Common myeloid progenitor, CD34-positive (primary cell): ENCODE measurements around the gene SPAG9.
A peak's percentile ranks its signal among the peaks of the same experiment; 100 is the strongest.

ENCODE experiments used
- CTCF ChIA-PET: fragments of 350-600 bp; sonication (Branson Sonifier 250); formaldehyde crosslinking; loops from one replicate; lab custom pipeline; 2021; ENCODE audit warnings: antibody characterized with exemption; lab: Charles Lee
- POLR2A ChIA-PET: fragments of 350-600 bp; sonication (Branson Sonifier 250); formaldehyde crosslinking; loops from one replicate; lab custom pipeline; 2021; ENCODE audit warnings: antibody characterized with exemption; lab: Charles Lee
- DNase-seq, 3 donors: peaks; one replicate each; pipeline versions ENCODE4 v3.0.0 to v3.0.0-alpha.2; 2013
- H3K27ac ChIP-seq, 2 experiments: 1 replicate in 1 of 2; 2 replicates in 1 of 2; pipeline ENCODE4 v1.7.0; 2013; ENCODE audit warnings: inconsistent platforms in 2 of 2, low read length in 2 of 2, mild to moderate bottlenecking in 2 of 2, low read depth in 1 of 2, moderate library complexity in 1 of 2; ENCODE audit not compliant: severe bottlenecking in 2 of 2, insufficient read depth in 1 of 2, poor library complexity in 1 of 2
- H3K27me3 ChIP-seq, 5 experiments: replicated peaks in 2 of 5; 1 replicate in 3 of 5; 2 replicates in 2 of 5; pipeline versions ENCODE4 v1.6.1 to v1.7.0; 2013; ENCODE audit warnings: low read length in 4 of 5, mild to moderate bottlenecking in 2 of 5, moderate library complexity in 2 of 5, inconsistent platforms in 1 of 5; ENCODE audit not compliant: insufficient read depth in 5 of 5, control insufficient read depth in 4 of 5
- H3K36me3 ChIP-seq, 4 experiments: 1 replicate in 2 of 4; 2 replicates in 2 of 4; pipeline versions ENCODE4 v1.6.1 to v1.7.0; 2013; ENCODE audit warnings: low read length in 3 of 4, control low read depth in 1 of 4, mild to moderate bottlenecking in 1 of 4; ENCODE audit not compliant: control insufficient read depth in 4 of 4, insufficient read depth in 4 of 4
- H3K4me1 ChIP-seq, 4 experiments: 1 replicate in 3 of 4; 2 replicates in 1 of 4; pipeline versions ENCODE4 v1.6.1 to v1.7.1; 2013; ENCODE audit warnings: low read length in 3 of 4, mild to moderate bottlenecking in 3 of 4, control low read depth in 1 of 4, inconsistent platforms in 1 of 4, moderate library complexity in 1 of 4; ENCODE audit not compliant: control insufficient read depth in 4 of 4, insufficient read depth in 4 of 4; ENCODE audit errors: control extremely low read depth in 1 of 4
- H3K4me3 ChIP-seq, 7 experiments: 1 replicate in 4 of 7; 2 replicates in 3 of 7; pipeline versions ENCODE4 v1.5.1 to v1.7.0; 2013; ENCODE audit warnings: mild to moderate bottlenecking in 7 of 7, low read length in 6 of 7, moderate library complexity in 6 of 7, inconsistent platforms in 2 of 7, low read depth in 2 of 7, control low read depth in 1 of 7; ENCODE audit not compliant: insufficient read depth in 4 of 7, control insufficient read depth in 1 of 7; ENCODE audit errors: extremely low read depth in 1 of 7
- H3K9me3 ChIP-seq, 5 experiments: 1 replicate in 4 of 5; 2 replicates in 1 of 5; pipeline versions ENCODE4 v1.6.1 to v1.7.1; 2013; ENCODE audit warnings: low read length in 4 of 5, mild to moderate bottlenecking in 2 of 5, inconsistent platforms in 1 of 5, low read depth in 1 of 5, moderate library complexity in 1 of 5; ENCODE audit not compliant: control insufficient read depth in 4 of 5, insufficient read depth in 2 of 5; ENCODE audit errors: control extremely low read depth in 1 of 5
- WGBS: methylation state at CpG from one replicate; pipeline ENCODE4 v1.1.5; 2013; ENCODE audit not compliant: insufficient coverage; 5-methylcytosine and 5-hydroxymethylcytosine counted together

SPAG9 gene

GRCh38 chr17:50976951-50977472 lies 143.7 kb downstream of the SPAG9 start:
- POLR2A ChIA-PET, result interaction anchor here (0.6 to 0.7 kb wide), 2 partner anchors 81 to 124 kb away, joined by 3 to 4 read pairs; no protein-coding TSS in a partner anchor
- Histone ChIP-seq H3K9me3 (no peaks in the 10 kb centered on the region), H3K36me3 (peaks cover 22 to 71% (median 39%) of the 10 kb centered on the region in 4 experiments), H3K4me3 (no peak overlapping the region), H3K27me3 (no peaks in the 10 kb centered on the region), H3K27ac (peak overlapping the region in 1 of 2 experiments; percentile 43), H3K4me1 (peaks cover 0 to 12% (median 5%) of the 10 kb centered on the region in 4 experiments)
- CTCF ChIA-PET, result interaction anchor here (0.7 to 1.3 kb wide), 7 partner anchors 15 to 271 kb away, joined by 3 to 4 read pairs (median 3); no protein-coding TSS in a partner anchor
- peak in 1 of 3 donors; percentile 16 for DNase-seq
- WGBS, result 37% methylated on average over 2 of the region's 2 CpGs

- ChIA-PET CTCF (interaction anchor here (1.0 to 1.2 kb wide), 4 partner anchors 9 to 179 kb away, joined by 3 to 5 read pairs (median 4); partner anchors contain the start of gene NME1), POLR2A (no interaction called here)
- Histone ChIP-seq H3K4me3 (no peak overlapping the region), H3K36me3 (peaks cover 20 to 60% (median 40%) of the 10 kb centered on the region in 4 experiments), H3K27ac (no peak overlapping the region), H3K9me3 (no peaks in the 10 kb centered on the region), H3K27me3 (no peaks in the 10 kb centered on the region), H3K4me1 (peaks cover 0 to 12% (median 5%) of the 10 kb centered on the region in 4 experiments)
- no peak for DNase-seq
- 85% methylated on average over 3 of the region's 7 CpGs for WGBS
Measured at GRCh38 chr17:50973557-50974494, 146.8 kb downstream of the SPAG9 start.

GRCh38 chr17:50972577-50972976 lies 148.1 kb downstream of the SPAG9 start:
- Histone ChIP-seq H3K9me3 (no peaks in the 10 kb centered on the region), H3K4me1 (peaks cover 0 to 10% (median 4%) of the 10 kb centered on the region in 4 experiments), H3K4me3 (no peak overlapping the region), H3K27me3 (no peaks in the 10 kb centered on the region), H3K27ac (no peak overlapping the region), H3K36me3 (peaks cover 18 to 47% (median 34%) of the 10 kb centered on the region in 4 experiments)
- CTCF ChIA-PET, result no interaction called here
- WGBS, result no CpG with 5 or more reads among the region's 5 CpGs
- peak; percentile 8 to 58 (median 36) for DNase-seq
- POLR2A ChIA-PET, result no interaction called here

GRCh38 chr17:50967795-50968194 lies 152.9 kb downstream of the SPAG9 start:
- peaks cover 17 to 38% (median 30%) of the 10 kb centered on the region in 4 experiments for H3K36me3 ChIP-seq
- no peak for DNase-seq

GRCh38 chr17:50966163-50966666 lies 154.5 kb downstream of the SPAG9 start:
- H3K36me3 ChIP-seq, result peaks cover 17 to 39% (median 28%) of the 10 kb centered on the region in 4 experiments
- POLR2A ChIA-PET, result no interaction called here

More at GRCh38 chr17:50967795-50968194, 152.9 kb downstream of the SPAG9 start:
- 100% methylated on average over 1 of the region's 1 CpG for WGBS
- POLR2A ChIA-PET, result no interaction called here
- Histone ChIP-seq H3K4me3 (no peak overlapping the region), H3K4me1 (peaks cover 0 to 9% (median 0%) of the 10 kb centered on the region in 4 experiments), H3K27ac (no peak overlapping the region), H3K9me3 (no peaks in the 10 kb centered on the region), H3K27me3 (no peaks in the 10 kb centered on the region)
- CTCF ChIA-PET, result interaction anchor here (2.8 kb wide), 1 partner anchor 14 kb away, joined by 16 read pairs; no protein-coding TSS in a partner anchor

GRCh38 chr17:50963139-50963538 lies 157.5 kb downstream of the SPAG9 start:
- H3K4me1 ChIP-seq, result peaks cover 0 to 9% (median 0%) of the 10 kb centered on the region in 4 experiments
- no peak overlapping the region for H3K27ac ChIP-seq
- POLR2A ChIA-PET, result no interaction called here
- no peak overlapping the region for H3K4me3 ChIP-seq
- CTCF ChIA-PET, result interaction anchor here (0.7 to 2.5 kb wide), 6 partner anchors 8 to 111 kb away, joined by 3 to 11 read pairs (median 4); no protein-coding TSS in a partner anchor
- H3K36me3 ChIP-seq, result peaks cover 10 to 23% (median 19%) of the 10 kb centered on the region in 4 experiments
- DNase-seq, result no peak
- H3K9me3 ChIP-seq, result no peaks in the 10 kb centered on the region
- H3K27me3 ChIP-seq, result no peaks in the 10 kb centered on the region
- no CpG with 5 or more reads among the region's 2 CpGs for WGBS

More at GRCh38 chr17:50966163-50966666, 154.5 kb downstream of the SPAG9 start:
- H3K27ac ChIP-seq, result no peak overlapping the region
- no peaks in the 10 kb centered on the region for H3K9me3 ChIP-seq
- H3K27me3 ChIP-seq, result no peaks in the 10 kb centered on the region
- H3K4me3 ChIP-seq, result no peak overlapping the region
- H3K4me1 ChIP-seq, result peaks cover 0 to 9% (median 0%) of the 10 kb centered on the region in 4 experiments
- no peak for DNase-seq
- no CpG with 5 or more reads among the region's 3 CpGs for WGBS
- CTCF ChIA-PET, result interaction anchor here (1.1 to 2.8 kb wide), 5 partner anchors 10 to 114 kb away, joined by 3 to 16 read pairs (median 8); no protein-coding TSS in a partner anchor
